Fibroblast of skin of scalp (primary cell): Measurements from ENCODE around the gene UNC13B.

ENCODE experiments used
- DNase-seq: peaks from one replicate; pipeline ENCODE4 v3.0.0-alpha.2; 2013

Gene UNC13B

GRCh38 chr9:35338086-35338485 is 176.3 kb downstream of the UNC13B start:
- DNase-seq = no peak

DNA sequence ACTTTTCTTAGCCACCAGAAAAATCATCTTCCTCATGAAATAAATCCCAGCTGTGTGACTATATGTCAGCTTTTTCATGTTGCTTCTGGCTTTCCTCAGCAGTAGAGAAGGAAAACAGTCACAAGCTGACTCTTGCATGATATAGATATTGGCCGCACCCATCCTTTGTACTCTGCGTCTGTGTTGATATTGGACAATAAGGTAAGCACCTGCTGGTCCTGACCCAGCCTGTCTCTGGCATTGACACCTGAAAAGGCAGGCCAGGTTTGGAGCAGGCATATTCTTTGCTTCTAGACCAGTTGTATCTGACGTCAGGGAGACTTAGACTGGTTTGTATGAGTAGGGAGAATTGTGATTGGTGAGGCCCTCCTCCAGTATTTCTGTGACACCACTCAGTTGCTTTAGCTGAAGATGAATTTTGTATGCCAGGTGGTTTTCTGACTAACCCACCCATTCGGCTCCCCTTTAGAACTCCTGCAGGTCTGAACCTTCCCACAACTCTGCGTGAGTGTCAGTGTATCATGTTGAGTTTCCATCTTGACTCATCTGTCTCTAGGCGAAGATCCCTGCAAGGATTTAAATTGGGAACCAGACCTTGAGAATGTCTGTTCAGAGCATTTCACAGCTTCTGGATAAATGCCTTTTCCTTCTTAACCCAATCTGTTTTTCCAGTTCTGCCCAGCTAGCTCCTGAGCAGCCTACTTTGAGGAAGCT is 176.9 kb downstream of the UNC13B start:
- DNase-seq = no peak

DNA sequence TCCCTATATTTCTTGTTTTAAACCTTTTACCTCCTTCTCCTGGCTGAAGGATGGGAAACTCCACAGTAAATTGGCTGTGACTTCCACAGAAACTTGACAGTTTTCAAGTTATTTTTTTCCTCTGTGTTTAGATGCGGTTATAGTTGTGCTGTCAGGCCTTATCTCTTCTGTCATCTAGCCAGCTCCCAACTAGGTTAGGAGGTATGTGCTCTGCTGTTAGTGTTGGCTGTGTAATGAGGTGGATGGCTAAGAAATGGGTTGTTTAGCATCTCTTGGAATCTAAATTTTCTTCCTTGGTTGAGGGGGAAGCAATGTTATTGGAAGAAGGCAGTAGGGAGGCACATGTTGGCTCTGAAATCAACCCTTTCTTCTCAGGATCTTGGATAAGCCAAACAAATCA is 178.2 kb downstream of the UNC13B start:
- DNase-seq = peak; percentile 26

DNA sequence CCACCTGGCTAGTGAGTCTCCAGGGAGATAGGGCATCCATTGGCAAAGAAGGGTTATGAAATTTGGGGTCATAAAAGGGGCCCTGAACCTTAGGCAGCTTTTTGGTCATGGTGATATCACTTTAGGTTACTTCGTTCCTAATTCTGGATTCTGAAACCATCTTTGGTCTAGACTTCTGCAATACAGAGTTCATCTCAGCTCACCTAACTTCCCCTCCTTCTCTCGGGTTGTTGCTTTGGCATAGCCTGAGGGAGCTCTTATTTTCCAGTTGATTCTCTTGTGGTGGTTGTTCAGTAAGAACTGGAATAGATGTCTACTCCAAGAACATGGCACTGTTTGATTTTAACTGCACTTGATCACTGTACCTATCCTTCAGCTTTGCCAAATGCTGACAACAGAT is 179.2 kb downstream of the UNC13B start:
- DNase-seq = no peak

DNA sequence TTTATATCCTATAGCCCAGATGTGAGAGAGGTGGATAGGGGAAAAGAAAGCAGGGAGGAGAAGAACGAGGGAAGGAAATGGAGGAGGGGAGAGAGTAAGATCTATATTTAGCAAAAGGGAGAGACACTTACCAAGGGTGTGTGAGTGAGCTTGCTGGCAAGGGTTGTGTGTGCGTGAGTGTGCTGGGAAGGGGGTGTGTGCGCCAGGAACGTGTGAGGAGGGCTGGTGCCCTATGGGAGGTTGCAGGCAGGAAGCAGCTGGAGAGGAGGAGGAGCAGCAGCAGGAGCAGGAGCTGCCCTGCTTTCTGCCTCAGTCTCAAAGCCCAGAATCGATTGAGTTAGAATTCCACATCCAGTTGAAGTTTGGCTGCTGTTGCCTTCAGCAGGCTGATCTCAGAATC is 179.8 kb downstream of the UNC13B start:
- peak; percentile 84 for DNase-seq

DNA sequence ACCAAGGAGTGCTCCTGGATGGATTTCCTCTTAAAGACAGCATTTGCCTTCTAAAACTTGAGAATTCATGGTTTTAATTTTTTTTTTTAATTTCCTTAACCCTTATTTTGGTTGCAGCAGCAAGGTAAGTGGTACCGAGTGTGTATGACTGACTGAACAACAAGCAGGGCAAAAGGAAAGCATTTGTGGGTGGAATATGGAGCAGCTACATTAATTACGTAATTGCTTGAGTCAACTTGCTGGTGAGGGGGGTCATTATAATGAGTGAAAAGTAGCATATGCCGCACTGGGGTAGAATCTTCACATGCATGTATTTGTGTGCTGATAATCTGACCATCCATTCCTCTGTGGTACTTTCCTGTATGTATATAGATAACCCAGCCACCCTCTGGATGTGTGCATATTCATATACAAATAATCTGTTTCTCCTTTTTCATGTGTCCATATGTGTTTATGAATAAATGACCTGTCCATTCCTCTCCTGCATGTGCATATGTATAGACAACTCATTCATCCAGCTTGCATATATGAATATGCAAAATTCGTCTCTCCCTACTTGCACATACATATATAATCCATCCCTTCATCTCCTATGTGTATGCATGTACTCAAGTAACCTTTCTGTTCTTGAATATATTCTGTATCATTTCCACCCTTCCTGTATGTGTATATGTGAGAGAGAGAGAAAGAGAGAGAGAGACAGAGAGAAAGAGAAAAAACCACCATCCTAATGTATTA is 180.6 kb downstream of the UNC13B start:
- no peak for DNase-seq

DNA sequence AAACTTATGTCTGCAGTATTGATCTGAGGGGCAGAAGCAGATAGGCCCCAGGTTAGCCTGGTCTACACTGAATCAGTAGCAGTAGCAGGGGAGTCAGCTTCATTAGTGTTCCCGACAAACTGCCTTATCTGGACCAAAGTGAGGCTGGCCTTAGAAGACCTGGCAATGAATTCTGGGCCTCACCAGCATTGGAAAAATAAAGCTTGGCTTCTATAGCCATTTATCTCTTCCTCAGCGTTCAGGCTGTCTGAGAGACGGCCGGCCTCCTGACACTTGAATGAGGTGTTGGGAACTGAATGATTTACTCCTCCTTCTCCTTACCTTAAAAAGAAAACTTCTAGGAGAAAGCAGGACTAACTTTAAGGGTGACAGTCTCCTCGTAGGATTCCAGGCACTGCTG is 186.3 kb downstream of the UNC13B start:
- DNase-seq = no peak

GRCh38 chr9:35349287-35349990 is 187.6 kb downstream of the UNC13B start:
- peak; percentile 23 for DNase-seq

- DNase-seq = no peak
Observed at GRCh38 chr9:35350212-35350611, 188.4 kb downstream of the UNC13B start.

DNA sequence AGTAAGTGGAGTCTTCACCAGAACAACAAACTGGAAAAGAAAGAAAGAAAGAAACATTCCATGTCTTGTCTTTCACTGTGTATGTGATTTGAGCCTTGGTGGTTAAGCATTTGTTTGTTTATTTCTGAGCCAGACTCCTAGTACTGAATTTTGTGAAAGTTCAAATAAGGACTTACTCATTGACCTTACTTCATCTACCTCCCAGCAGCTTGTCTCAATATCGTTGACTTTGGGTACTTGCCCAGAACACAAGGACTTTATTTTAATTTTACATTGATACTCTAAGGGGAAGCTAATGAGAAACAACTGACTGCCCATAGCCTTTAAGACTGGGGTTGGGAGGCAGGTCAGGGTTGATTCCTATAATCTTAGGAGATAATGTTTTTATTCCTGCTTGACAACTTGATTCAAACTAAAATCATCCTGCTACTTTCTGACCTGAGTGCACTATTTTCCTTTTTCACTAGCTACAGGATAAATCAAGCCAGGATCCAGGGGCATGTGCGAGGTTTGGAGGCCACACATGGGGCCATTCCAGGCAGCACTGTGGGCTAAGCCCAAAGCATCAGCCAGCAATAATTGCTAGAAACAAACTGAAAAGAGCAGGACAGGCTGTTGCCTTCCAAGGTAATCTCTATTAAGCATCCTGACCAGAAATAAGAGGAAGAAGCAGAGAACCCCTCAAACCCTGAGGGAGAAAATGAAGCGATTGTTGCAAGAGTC is 189.2 kb downstream of the UNC13B start:
- DNase-seq = peak; percentile 74

- no peak for DNase-seq
Observed at GRCh38 chr9:35353731-35354365, 192.0 kb downstream of the UNC13B start.

DNA sequence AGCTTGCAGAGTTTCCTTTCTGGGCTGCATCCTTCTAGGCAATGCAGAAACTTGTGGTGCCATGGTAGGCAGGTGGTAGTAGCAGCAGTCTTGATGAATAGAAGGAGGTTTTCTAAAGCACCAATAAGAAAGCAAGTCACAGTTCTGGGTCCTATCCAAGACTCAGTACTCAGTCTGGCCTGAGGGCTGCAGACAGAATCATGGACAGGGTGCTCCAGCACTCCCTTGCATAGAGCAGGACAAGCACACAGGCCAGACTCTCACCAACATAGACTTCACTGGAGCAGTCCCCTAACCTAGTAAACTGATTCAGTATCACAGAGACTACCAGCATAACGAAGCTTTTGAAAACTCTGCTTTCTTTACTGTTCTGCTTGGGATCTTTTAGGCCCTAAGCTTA is 194.1 kb downstream of the UNC13B start:
- no peak for DNase-seq

DNA sequence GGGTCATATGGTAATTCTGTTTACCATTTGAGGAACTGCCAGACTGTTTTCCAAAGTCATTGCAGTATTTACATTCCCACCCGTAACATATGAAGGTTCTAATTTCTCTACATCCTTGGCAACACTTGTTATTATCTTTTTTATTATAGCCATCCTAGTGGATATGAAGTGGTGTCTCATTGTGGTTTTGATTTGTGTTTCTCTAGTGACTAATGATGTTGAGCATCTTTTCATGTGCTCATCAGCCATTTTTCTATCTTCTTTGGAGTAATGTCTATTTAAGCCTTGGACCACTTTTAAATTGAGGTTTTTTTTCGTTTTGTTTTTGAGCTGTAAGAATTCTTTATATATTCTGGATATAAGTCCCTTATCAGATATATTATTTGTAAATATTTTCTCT is 195.3 kb downstream of the UNC13B start:
- peak; percentile 62 for DNase-seq

DNA sequence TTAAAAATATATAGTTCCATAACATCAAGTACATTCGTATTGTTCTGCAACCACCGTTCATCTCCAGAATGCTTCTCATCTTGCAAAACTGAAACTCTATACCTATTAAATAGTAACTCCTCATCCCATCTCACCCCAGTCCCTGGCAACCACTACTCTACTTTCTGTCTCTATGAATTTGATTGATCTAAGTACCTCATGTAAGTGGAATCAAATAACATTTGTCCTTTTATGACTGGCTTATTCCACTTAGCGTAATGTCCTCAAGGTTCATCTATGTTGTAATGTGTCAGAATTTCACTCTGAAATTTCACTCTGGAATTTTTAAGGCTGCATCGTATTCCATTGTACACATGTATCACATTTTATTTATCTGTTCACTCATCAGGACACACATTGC is 196.0 kb downstream of the UNC13B start:
- DNase-seq = no peak

DNA sequence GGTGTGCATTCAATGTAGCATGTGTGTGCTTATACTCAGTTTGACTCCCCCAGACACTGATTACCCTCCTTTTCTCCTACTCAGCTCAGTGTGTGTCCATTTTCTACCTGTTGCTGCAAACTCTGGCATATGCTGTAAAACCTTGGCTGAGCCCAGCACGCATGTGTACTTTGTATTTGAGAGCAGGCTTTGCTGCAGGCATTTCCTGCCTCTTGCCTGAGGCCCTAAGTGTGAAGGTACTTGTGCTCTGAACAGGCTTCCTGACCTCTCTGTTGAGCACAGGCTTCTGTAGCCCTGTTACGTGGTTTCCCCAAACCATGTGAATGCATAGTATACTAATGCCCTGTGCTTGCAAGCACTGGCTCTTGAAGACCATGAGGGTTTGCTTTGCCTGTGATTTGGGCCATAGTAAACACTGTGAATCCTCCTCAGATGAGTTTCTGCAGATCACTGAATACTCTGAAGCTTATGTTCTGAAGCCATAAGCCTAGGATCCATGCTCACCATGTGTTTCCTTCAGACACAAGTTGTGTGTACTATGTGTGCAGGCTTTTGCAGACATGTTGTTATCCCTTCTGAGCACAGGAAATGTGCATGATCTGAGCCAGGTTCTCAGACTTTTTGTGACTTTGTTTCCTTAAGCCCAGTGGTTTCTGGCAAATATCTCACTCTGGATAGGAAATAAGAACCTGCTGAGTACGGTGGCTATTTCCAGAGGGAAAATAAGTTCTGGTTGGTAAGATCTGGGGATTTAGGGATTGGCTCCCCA is 203.2 kb downstream of the UNC13B start:
- no peak for DNase-seq

DNA sequence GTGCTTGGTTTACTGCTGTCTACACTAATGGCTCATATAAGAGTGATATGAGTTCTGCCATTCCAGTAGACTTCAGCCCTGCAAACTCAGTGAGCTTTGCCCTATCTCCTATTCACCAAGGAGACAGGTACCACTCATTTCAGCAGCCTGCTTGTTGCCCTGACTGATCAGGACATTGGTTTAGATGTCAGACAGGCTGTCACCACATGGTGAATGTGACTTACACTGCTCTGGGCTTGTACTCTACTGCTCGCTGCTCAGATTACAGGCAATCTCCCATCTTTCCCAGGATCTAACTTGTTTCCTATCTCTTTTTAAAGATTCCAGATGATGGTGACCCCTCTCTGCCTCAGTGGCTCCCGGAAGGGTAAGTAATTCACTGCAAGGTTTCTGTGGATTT is 204.8 kb downstream of the UNC13B start:
- DNase-seq = no peak

- DNase-seq = peak; percentile 91
Observed at GRCh38 chr9:35367451-35367850, 205.6 kb downstream of the UNC13B start.

DNA sequence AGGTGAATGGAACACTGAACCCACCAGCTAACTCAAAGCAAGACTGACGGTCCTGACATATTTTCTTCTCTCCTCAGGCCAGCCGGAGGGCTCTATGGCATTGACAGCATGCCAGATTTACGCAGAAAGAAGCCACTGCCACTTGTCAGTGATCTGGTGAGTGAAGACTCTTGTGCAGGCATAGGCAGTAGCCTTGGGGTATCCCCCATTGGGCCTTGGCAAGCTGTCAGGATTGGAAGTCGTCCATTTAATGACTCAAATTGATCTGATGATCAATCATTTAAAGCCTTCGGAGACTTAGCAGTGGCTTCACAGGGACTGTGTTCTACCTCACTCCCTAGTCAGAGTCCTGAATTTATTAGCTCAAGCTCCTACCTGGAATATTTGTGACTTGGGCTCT is 208.4 kb downstream of the UNC13B start:
- no peak for DNase-seq

- DNase-seq = no peak
Observed at GRCh38 chr9:35374436-35374835, 212.6 kb downstream of the UNC13B start.

GRCh38 chr9:35374910-35375309 is 213.1 kb downstream of the UNC13B start:
- DNase-seq = no peak

- no peak for DNase-seq
Observed at GRCh38 chr9:35380039-35380438, 218.2 kb downstream of the UNC13B start.

GRCh38 chr9:35380619-35381018 is 218.8 kb downstream of the UNC13B start:
- DNase-seq = no peak
